Glomerular endothelial cell (primary cell): Measurements from ENCODE around the gene PCSK1. TPM values are rescaled to one million over a fixed set of nuclear protein-coding genes. Genes with fewer than 3 reads are reported as not detected.
"Not testable (repeated sequence)": the region's sequence is repeated elsewhere in the genome, so short reads cannot be mapped to it uniquely, and the experiment has no call there.

Experiments used
- DNase-seq: peaks from one replicate; pipeline ENCODE4 v3.0.0-alpha.2; 2011; ENCODE audit warnings: low read depth, low spot score; ENCODE audit errors: extremely low read depth
- total RNA-seq: library from RNA; depleted of rRNA; stranded (reverse); fragments of >200 nt; gene quantifications from 2 replicates; pipeline ENCODE4 v1.2.3, GENCODE V29; 2015

The PCSK1 gene
- total RNA-seq, 1 donor from 2014 or later = 2.5 TPM

- DNase-seq = no peak
These were observed 58.4 kb downstream of the PCSK1 start for GRCh38 chr5:96374653-96375052.

GRCh38 chr5:96373381-96373733, 59.7 kb downstream of the PCSK1 start:
- DNase-seq = no peak

- DNase-seq = no peak
These were observed 60.2 kb downstream of the PCSK1 start for GRCh38 chr5:96372726-96373380.

GRCh38 chr5:96370976-96371375, 62.1 kb downstream of the PCSK1 start:
- DNase-seq = no peak

GRCh38 chr5:96367337-96367736, 65.7 kb downstream of the PCSK1 start:
- DNase-seq = not testable (repeated sequence)

GRCh38 chr5:96354237-96354636, 78.8 kb downstream of the PCSK1 start:
- no peak for DNase-seq

- no peak for DNase-seq
These were observed 79.8 kb downstream of the PCSK1 start for GRCh38 chr5:96353220-96353619.

- no peak for DNase-seq
These were observed 82.4 kb downstream of the PCSK1 start for GRCh38 chr5:96350678-96351077.

GRCh38 chr5:96348536-96348935, 84.5 kb downstream of the PCSK1 start:
- DNase-seq = no peak

- DNase-seq = no peak
These were observed 85.4 kb downstream of the PCSK1 start for GRCh38 chr5:96347502-96348292.

- DNase-seq = peak; percentile 64
These were observed 88.1 kb downstream of the PCSK1 start for GRCh38 chr5:96344678-96345577.

- DNase-seq = no peak
These were observed 90.0 kb downstream of the PCSK1 start for GRCh38 chr5:96343094-96343493.

- DNase-seq = no peak
These were observed 90.5 kb downstream of the PCSK1 start for GRCh38 chr5:96342581-96342980.

Other genes starting within 250 kb of the PCSK1 start
- 190 and 199 TPM in 2 replicates for gene CAST, start 229.1 kb upstream of the PCSK1 start, total RNA-seq